ENCODE measurements around the gene PDK4. TPM values are rescaled to one million over a fixed set of nuclear protein-coding genes. Genes with fewer than 3 reads are reported as not detected.

The PDK4 gene
- total RNA-seq, 2 experiments from 2014 or later, result not detected

GRCh38 chr7:95590387-95591248 lies 5.7 kb downstream of the PDK4 start:
- TF ChIP-seq CTCF (conservative IDR thresholded peaks at IDR 0.05; ENCODE audit: low read length) (no peak), EZH2phosphoT487 (IDR thresholded peaks at IDR 0.05; ENCODE audit: borderline replicate concordance, low read depth, low read length) (no peak)

GRCh38 chr7:95589766-95590165 lies 6.5 kb downstream of the PDK4 start:
- no TSS peak for BruUV-seq (replicated peaks)
- ChIA-PET CTCF (ENCODE audit: unreplicated experiment) (no interaction called here), POLR2A (no interaction called here)
- no peak overlapping the region for H3K27ac ChIP-seq (ENCODE audit: low read depth, low read length, poor library complexity, severe bottlenecking)
- no peak for DNase-seq (ENCODE audit: low spot score)
- no peaks in the 10 kb centered on the region for H3K4me1 ChIP-seq (ENCODE audit: insufficient read depth, low read length, poor library complexity, severe bottlenecking)
- no peak overlapping the region for H2AFZ ChIP-seq (ENCODE audit: low read length)
- H3K4me3 ChIP-seq (ENCODE audit: low read depth, low read length, poor library complexity, severe bottlenecking), result no peak overlapping the region
- H3K79me2 ChIP-seq (ENCODE audit: insufficient read depth, low read depth, low read length), result no peaks in the 10 kb centered on the region
- H3K9me3 ChIP-seq (ENCODE audit: low read length), result no peaks in the 10 kb centered on the region
- no peaks in the 10 kb centered on the region for H3K9me2 ChIP-seq (ENCODE audit: insufficient read depth, low read length)
- TF ChIP-seq EZH2phosphoT487 (IDR thresholded peaks at IDR 0.05; ENCODE audit: borderline replicate concordance, low read depth, low read length), result no peak
- TF ChIP-seq CTCF (conservative IDR thresholded peaks at IDR 0.05; ENCODE audit: low read length), result no peak
- intact Hi-C loops (cut with micrococcal nuclease; ENCODE audit: unreplicated experiment), result no loop called here
- H4K20me1 ChIP-seq (ENCODE audit: insufficient read depth, low read length), result no peaks in the 10 kb centered on the region
- H3K4me2 ChIP-seq (ENCODE audit: low read length), result no peak overlapping the region
- no peaks in the 10 kb centered on the region for H3K36me3 ChIP-seq (ENCODE audit: insufficient read depth, low read length)

More at GRCh38 chr7:95590387-95591248, 5.7 kb downstream of the PDK4 start:
- H3K4me3 ChIP-seq (ENCODE audit: low read depth, low read length, poor library complexity, severe bottlenecking), result no peak overlapping the region
- ChIA-PET POLR2A (no interaction called here), CTCF (ENCODE audit: unreplicated experiment) (no interaction called here)
- DNase-seq (ENCODE audit: low spot score), result no peak
- no peaks in the 10 kb centered on the region for H4K20me1 ChIP-seq (ENCODE audit: insufficient read depth, low read length)
- H3K79me2 ChIP-seq (ENCODE audit: insufficient read depth, low read depth, low read length), result no peaks in the 10 kb centered on the region
- H2AFZ ChIP-seq (ENCODE audit: low read length), result no peak overlapping the region
- H3K9me3 ChIP-seq (ENCODE audit: low read length), result no peaks in the 10 kb centered on the region
- H3K4me2 ChIP-seq (ENCODE audit: low read length), result no peak overlapping the region
- no peaks in the 10 kb centered on the region for H3K9me2 ChIP-seq (ENCODE audit: insufficient read depth, low read length)
- intact Hi-C loops (cut with micrococcal nuclease; ENCODE audit: unreplicated experiment), result no loop called here
- BruUV-seq (replicated peaks), result no TSS peak
- no peaks in the 10 kb centered on the region for H3K36me3 ChIP-seq (ENCODE audit: insufficient read depth, low read length)
- no peak overlapping the region for H3K27ac ChIP-seq (ENCODE audit: low read depth, low read length, poor library complexity, severe bottlenecking)
- H3K4me1 ChIP-seq (ENCODE audit: insufficient read depth, low read length, poor library complexity, severe bottlenecking), result no peaks in the 10 kb centered on the region

GRCh38 chr7:95589031-95589430 lies 7.3 kb downstream of the PDK4 start:
- no peaks in the 10 kb centered on the region for H3K36me3 ChIP-seq (ENCODE audit: insufficient read depth, low read length)
- H3K9me2 ChIP-seq (ENCODE audit: insufficient read depth, low read length), result no peaks in the 10 kb centered on the region
- H3K4me1 ChIP-seq (ENCODE audit: insufficient read depth, low read length, poor library complexity, severe bottlenecking), result no peaks in the 10 kb centered on the region
- no peak overlapping the region for H3K4me2 ChIP-seq (ENCODE audit: low read length)
- ChIA-PET CTCF (ENCODE audit: unreplicated experiment) (no interaction called here), POLR2A (no interaction called here)
- H3K9me3 ChIP-seq (ENCODE audit: low read length), result no peaks in the 10 kb centered on the region
- H2AFZ ChIP-seq (ENCODE audit: low read length), result no peak overlapping the region
- no peaks in the 10 kb centered on the region for H3K79me2 ChIP-seq (ENCODE audit: insufficient read depth, low read depth, low read length)
- no peaks in the 10 kb centered on the region for H4K20me1 ChIP-seq (ENCODE audit: insufficient read depth, low read length)
- H3K4me3 ChIP-seq (ENCODE audit: low read depth, low read length, poor library complexity, severe bottlenecking), result no peak overlapping the region
- H3K27ac ChIP-seq (ENCODE audit: low read depth, low read length, poor library complexity, severe bottlenecking), result no peak overlapping the region
- TF ChIP-seq CTCF (conservative IDR thresholded peaks at IDR 0.05; ENCODE audit: low read length) (no peak), EZH2phosphoT487 (IDR thresholded peaks at IDR 0.05; ENCODE audit: borderline replicate concordance, low read depth, low read length) (no peak)
- no peak for DNase-seq (ENCODE audit: low spot score)
- no TSS peak for BruUV-seq (replicated peaks)
- intact Hi-C loops (cut with micrococcal nuclease; ENCODE audit: unreplicated experiment), result no loop called here
